GM18502 (cell line): ENCODE results near the gene NFATC1.

Experiments
- ATAC-seq: cut with Tn5 transposase; IDR thresholded peaks from one replicate; pipeline ENCODE4 v1.9.1; 2021; ENCODE audit warnings: mild to moderate bottlenecking; ENCODE audit not compliant: unreplicated experiment, poor library complexity

Gene NFATC1

DNA sequence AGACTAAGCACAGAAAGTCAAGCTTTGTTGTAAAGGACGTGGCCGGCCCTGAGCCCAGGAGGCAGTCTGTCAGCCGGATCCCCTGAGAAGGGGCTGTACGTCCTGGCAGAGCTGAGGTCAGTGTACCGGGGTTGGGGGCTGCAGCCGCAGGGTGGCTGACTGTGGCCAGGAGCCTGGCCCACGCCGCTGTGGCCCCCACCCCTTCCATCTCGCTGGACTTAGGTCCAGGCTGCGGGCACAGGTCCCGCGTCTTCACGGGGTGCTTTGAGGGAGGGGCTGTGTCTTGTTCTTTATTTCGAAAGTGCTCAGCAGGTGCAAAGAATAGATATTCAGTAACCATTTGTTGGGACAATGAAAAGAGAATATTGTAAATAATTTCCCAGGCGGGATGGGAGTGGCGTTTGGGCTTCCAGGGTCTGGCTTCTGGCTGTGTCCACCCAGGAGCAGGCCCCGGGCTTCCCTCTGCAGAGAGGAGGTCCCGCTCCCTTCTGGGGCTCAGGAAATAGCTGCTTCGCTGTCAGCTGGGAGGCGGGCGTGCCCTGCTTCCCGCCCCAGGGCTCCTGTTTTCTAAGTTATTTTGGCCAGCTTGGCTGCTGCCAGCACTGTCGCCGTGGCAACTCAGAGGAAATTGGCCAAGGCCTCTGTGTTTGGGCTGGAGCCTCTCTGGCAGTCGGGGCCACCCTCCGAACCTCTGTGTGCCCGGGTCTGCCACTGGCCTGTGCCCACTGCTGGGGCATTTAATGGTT is 7.4 kb downstream of the NFATC1 start:
- ATAC-seq = no peak

DNA sequence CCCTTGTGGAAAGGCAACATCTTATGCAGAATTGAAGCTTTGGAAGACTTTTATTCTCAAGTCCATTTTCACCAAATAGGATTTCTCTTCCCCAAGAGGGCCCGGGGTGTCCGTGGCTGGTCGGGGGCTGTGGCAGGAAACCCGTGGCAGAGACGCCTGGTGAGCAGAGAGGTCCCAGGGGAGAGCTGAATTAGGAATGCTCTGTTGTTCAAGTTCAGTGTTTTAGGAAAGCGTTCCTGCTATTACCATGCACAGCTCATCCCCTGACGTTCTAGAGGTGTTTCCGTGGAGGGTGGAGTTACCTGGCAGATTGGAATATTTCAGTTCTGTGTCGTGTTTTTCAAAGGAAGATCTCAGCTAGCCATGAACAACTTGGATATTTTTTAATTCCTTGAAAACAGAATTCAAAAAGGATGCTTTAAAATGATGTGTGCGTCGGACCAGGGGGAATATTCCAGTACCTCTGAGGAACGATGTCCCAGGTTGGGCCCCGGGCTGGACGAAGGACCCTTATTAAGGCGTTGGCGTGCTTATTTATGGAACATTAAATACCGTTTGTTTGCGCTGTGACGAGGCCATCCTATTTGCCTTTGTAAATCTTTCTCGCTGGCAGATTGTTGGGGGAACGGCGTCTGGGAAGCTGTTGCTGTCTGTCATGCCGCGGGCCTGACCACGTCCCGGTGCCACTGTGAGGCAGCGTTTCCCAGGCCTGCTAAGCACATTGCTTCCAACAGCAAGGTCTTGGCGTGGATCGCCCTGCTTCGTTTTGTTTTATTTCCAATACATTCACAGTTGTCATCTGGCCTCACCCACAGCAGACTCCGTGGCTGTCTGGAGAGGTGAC is 8.2 kb downstream of the NFATC1 start:
- no peak for ATAC-seq

DNA sequence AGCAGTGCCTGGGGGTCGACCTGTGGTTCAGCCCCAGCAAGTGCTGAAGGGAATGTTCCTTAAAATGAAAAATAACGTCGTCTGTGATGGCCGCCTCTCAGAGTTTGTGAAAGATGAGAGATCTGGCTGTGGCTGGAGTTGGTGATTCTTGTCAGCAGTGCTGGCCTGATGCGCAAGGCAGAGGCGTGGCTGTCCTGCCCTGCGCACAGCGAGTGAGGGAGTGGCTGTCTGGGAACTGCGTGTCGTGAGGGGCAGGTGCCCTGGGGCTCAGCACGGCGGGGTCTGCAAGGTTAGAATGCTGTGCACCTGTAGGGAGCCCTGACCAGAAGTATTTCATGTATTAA is 8.8 kb downstream of the NFATC1 start:
- no peak for ATAC-seq

DNA sequence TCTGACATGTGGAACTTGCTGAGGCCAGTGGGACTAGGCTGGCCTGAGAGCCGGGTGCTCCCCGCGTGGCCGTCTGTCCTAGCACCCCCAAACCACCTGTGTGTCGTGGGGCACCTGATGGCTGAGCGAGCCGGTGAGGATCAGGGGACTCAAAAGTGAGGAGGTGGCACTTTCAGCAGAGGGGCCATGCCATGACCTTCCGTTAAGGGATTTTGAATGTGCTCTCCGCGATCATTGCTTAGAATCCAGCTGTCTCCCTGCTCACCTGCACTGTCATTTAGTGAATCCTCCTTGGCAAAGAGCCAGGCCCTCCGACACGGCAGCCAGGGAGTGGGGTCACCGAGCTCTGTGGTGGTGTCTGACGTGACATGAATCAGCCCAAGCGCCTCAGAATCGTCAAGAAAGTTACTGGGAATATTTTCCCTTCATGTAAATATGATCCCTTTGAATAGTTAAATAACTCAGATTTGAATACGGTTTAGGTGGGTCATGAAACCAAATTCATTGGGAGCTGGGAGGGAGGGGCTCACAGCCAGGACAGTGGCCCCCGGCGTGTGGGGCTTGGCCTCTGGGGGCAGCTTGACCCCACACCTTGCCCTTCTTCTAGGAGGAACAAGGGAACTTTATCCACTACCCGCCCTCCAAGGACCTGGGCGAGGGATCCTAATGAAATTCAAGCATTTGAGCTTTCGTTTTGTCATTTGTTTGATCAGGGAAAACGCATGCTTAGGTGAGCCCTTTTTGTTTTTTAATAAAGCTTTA is 9.5 kb downstream of the NFATC1 start:
- ATAC-seq = no peak

DNA sequence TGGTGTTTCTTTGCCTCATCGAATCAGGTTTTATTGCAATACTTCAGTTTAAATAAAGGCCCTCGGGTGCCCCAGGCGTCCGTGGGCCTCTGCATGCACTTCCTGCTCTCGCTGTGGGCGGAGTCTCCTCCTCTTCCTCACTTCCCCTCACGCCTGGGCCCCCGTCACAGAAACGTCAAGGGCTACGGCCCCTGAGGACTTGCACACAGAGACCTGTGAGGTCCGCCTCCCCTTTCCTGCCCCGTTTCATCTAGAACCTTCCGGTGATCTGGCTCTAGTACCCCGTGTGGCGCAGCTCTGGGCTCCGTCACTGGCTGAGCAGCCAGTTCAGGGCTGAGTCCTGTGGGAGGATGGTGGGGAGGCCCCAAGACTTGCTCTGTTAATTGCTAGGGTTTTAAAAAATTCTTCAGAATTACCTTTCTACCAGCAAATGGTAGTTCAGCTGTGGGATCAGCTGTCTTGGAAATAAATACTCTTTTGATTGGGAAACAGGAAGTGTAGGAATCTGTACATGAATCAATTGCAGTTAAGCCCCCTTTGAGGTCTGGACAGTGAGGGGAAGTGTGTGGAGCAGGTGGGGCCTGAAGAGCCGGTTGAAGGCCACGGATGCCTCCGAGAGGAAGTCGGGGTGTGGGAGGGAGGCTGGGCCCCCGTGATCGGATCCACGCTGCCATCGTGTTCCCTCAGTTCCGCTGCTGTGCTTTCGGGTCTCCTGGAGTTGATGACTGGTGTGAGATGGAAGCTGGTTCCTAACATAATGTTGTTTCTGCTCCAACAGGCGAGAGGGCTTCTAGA is 10.2 kb downstream of the NFATC1 start:
- peak; percentile 83 for ATAC-seq

DNA sequence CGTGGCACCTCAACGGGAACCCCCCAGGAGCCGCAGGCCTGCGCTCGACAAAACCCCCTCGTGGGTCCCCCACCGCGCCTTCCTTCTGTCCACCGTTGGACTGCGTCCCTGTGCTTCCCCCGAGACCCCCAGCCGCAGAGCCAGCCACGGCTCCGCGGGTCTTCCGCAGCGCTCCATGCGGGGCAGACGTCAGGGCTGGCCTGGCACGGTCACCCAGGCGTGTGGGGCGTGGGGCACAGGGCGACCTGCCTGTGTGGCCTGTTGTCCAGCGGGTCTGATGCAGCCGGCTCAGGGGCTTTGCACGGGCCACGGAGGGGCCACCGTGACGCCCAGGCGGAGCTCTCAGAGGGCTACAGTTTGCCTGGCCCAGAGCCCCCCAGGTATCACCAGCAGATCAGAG is 11.0 kb downstream of the NFATC1 start:
- no peak for ATAC-seq

DNA sequence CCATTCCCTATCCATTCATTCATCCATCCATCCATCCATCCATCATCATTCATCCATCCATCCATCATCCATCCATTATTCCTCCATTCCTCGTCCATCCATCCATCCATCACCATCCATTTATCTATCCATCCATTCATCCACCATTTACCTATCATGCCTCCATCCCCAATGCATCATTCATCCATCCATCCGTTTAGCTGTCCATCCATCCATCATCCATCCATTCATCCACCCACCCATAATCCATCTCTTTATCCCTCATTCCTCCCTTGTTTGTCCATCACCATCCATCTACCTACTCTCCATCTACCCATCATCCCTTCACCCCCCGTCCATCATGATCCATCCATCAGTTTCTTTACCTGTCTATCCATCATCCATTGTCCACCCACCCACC is 13.6 kb downstream of the NFATC1 start:
- ATAC-seq = no peak

DNA sequence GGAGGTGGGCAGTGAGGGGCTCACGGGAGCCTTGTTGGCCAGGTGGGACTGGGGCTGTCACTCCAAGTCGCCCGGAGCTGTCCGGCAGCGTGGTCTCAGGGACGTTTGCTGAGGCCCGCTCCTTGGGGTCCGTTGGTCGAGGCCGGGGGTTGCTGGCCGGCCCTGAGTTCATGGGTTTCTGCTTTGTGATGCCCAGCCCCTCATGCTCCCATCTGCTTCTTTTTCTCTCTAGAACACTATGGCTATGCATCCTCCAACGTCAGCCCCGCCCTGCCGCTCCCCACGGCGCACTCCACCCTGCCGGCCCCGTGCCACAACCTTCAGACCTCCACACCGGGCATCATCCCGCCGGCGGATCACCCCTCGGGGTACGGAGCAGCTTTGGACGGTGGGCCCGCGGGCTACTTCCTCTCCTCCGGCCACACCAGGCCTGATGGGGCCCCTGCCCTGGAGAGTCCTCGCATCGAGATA is 14.5 kb downstream of the NFATC1 start:
- ATAC-seq = no peak

DNA sequence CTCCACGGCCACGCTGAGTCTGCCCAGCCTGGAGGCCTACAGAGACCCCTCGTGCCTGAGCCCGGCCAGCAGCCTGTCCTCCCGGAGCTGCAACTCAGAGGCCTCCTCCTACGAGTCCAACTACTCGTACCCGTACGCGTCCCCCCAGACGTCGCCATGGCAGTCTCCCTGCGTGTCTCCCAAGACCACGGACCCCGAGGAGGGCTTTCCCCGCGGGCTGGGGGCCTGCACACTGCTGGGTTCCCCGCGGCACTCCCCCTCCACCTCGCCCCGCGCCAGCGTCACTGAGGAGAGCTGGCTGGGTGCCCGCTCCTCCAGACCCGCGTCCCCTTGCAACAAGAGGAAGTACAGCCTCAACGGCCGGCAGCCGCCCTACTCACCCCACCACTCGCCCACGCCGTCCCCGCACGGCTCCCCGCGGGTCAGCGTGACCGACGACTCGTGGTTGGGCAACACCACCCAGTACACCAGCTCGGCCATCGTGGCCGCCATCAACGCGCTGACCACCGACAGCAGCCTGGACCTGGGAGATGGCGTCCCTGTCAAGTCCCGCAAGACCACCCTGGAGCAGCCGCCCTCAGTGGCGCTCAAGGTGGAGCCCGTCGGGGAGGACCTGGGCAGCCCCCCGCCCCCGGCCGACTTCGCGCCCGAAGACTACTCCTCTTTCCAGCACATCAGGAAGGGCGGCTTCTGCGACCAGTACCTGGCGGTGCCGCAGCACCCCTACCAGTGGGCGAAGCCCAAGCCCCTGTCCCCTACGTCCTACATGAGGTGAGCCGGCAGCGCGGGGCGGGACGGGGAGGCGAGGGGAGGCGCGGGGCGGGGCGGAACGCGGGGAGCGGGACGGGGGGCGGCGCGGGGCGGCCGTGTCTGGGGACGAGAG is 15.2 kb downstream of the NFATC1 start:
- ATAC-seq = no peak

DNA sequence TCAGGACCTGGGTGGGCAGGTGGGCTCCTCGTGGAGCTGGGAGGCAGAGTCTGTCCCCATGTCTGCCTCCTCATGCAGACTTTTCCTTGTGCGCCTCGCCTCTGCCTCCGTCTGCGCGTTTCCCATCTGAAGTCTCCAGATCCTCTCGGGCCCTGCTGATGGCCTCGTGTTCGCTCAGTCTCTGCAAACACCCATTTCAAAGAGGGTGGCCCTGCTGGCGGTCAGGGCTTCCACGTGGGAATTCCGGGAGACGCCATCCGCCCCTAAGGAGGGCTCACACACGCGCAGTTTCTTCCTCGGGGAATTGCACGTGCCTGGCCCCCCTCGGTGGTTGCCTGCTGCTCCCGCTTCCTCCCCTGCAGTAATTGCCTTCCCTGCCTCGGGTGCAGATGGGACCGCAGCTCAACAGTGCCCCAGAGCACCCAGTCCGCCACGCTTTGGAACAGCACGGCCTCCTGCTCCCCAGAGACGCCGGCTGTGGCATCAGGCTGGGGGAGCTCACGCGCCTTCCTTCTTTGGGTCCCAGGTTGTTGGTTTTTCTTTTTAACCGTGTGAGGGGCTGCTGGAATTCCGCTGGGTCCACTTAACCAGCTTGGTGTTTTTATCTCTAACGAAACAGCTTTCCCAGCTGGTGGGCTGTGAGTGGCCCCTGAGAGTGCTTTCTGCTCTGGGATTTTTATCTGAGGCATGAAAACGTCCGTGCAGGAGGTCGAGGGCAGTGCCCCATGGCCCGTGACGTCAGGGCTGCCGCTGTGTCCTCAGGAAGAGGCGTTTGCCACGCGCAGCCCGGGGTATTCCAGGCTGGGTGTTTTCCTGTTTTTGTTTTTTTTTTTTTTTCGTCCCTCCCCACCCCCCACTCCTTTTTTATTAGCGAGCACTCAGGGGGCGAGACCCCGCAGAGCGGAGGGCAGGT is 16.1 kb downstream of the NFATC1 start:
- no peak for ATAC-seq

DNA sequence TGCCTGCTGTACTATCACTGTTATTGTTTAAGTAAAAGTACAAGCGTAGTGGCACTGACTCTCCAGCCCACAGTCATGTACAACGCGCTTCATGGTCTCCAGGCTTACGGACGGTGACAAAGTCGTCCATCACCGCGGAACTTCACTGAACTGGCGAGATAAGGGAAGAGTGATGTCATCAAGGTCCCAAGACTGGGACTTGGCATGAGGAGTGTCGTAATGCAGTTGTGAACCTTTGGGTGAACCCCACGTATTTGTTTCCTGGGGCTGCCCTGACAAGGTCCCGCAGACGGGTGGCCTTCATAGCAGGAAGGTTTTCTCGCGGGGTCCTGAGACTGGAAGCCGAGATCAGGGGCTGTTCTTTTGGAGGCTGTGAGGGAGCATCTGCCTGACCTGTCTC is 17.3 kb downstream of the NFATC1 start:
- ATAC-seq = no peak

DNA sequence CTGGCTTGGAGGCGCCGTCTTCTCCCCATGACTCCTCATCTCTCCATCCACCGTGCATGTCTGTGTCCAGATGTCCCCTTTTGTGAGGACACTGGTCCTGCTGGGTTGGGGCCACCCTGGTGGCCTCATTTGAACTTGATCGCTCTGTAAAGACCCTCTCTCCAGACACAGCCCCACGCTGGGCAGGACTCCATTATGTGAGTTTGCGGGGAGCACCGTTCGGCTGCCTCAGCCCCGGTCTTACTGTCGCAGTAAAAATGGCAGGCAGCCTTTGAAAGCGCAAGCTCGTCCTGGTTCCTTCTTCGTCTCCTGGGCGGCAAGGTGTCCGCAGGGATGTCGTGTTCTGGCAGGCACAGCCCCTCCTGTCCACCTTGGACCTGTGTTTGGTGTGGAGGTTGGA is 17.7 kb downstream of the NFATC1 start:
- no peak for ATAC-seq

DNA sequence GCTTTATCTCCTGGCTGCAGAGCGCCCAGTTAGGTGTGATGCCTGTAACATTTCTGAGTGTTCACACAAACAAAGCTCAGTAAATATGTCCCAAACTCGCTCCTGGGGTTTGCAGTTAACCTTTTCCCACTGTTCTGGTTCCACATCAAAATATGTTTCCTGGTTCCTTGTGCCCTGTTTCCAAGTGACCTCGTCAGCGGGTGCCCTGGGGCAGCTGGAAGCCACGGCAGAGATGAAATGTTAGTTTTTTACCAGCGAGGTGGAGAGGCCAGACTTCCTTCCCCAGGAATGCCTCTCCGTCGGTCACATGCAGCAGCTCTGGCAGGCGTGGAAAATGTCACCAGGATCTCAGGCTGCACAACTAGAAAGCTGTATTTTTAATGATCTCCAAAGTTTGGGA is 18.2 kb downstream of the NFATC1 start:
- no peak for ATAC-seq

DNA sequence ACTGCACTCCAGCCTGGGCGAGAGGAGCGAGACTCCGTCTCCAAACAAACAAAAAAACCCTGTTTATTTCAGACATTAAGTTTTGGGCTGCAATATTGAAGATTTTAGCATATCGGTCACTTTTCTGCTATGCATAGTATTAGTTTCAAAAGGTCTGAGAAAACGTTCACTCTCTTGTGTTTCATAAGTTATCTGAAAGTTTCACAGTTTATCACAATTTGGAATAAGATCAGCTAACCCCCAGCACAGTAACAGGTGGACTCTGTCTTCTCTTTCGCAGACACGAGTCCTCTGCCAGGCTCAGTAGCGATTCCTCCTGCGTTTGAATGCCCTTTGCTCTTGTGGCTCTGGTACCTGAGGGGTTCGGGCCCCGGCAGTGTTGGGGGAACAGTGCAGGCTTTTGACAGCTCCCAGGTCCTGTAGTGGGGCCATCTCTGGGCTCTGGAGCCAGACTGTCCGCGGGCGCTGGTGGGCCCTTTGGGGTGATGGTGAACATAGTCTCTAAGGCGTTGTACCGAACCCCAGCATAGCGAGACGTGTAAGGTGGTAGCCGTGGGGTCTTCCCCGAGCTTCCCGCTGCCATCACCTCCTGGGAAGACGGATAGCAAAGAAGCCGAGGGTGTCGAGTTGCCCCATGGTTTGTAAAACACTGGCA is 20.4 kb downstream of the NFATC1 start:
- no peak for ATAC-seq

DNA sequence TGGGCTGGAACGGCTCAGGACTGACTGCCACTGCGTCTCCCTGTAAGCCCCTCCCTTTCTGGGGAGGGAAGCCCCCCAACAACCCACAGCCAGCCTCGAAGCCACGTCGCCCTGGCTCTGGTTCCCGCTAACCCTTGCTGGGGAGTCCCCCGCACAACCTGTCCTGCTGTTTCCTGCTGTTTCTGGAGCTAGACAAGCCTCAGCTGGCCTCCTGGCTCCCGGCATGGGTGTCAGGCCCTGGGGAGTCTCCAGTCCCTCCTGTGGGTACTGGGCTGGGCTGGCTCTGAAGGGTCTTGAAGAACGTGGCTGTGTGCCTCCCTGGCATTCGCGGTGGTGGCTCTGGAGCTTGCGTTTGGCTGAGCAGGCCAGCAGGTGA is 20.9 kb downstream of the NFATC1 start:
- no peak for ATAC-seq

DNA sequence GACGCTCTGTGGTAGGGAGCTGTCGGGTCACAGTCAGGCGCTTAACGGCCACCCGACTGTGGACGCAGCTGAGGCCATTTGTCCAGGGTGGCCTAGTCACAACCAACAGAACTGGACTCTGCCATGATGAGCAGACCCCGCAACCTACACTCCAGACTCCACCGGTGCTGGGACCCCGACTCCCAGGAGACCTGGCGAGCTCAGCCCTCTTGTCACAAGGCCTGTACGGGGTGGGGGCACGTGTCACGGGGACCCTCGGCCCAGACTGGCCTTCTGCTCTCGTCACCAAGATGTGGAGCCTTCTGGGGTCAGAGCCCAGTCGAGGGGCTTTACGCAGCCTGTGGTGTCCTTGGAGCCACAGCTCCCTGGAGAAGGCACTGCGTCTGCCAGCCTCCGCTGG is 22.5 kb downstream of the NFATC1 start:
- ATAC-seq = no peak

DNA sequence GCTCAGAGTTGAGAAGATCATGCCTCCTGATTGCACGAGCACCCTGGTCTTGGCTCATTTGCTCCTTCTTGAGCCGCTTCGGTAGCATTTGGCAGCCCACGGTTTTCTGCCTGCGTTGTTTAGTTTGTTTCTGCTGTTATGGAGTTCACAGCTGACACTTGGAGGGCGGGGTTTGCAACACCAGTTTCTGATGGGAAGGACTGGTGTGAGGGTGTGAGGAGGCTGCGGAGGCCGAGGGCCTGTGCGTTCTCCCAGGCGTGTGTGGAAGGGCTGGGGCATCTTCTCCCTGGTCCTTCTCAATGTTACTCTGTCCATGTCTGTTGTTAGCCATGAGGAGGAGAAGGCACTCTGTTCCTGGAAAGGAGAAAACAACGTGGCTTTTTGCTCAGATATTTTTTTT is 22.9 kb downstream of the NFATC1 start:
- no peak for ATAC-seq
